GM18873 (cell line): ENCODE results near the gene RGS19.

Experiments used
- ATAC-seq: cut with Tn5 transposase; IDR thresholded peaks from one replicate; pipeline ENCODE4 v1.9.1; 2021; ENCODE audit warnings: mild to moderate bottlenecking, moderate library complexity, moderate number of reproducible peaks; ENCODE audit not compliant: unreplicated experiment, low FRiP score

RGS19 gene

GRCh38 chr20:64108731-64109681 is 29.7 kb upstream of the RGS19 start:
- ATAC-seq, result no peak

GRCh38 chr20:64107736-64108457 is 28.6 kb upstream of the RGS19 start:
- no peak for ATAC-seq

- ATAC-seq, result no peak
These were observed 27.8 kb upstream of the RGS19 start, which contains the start of gene NPBWR2 for GRCh38 chr20:64106981-64107735. TSS of gene NPBWR2 (minus strand) at chr20:64107565. CDS start at chr20:64106831, 734 bp downstream.

- no peak for ATAC-seq
These were observed 27.2 kb upstream of the RGS19 start for GRCh38 chr20:64106435-64106961.

GRCh38 chr20:64105846-64106434 is 26.6 kb upstream of the RGS19 start:
- no peak for ATAC-seq

- ATAC-seq, result no peak
These were observed 25.5 kb upstream of the RGS19 start for GRCh38 chr20:64104667-64105451.

GRCh38 chr20:64103871-64104666 is 24.8 kb upstream of the RGS19 start:
- ATAC-seq, result no peak

- ATAC-seq, result no peak
These were observed 23.5 kb upstream of the RGS19 start for GRCh38 chr20:64102647-64103354.

- no peak for ATAC-seq
These were observed 22.7 kb upstream of the RGS19 start for GRCh38 chr20:64101731-64102621.

- ATAC-seq, result no peak
These were observed 21.8 kb upstream of the RGS19 start for GRCh38 chr20:64100946-64101688.

- no peak for ATAC-seq
These were observed 21.2 kb upstream of the RGS19 start for GRCh38 chr20:64100566-64100888.

- ATAC-seq, result no peak
These were observed 20.7 kb upstream of the RGS19 start for GRCh38 chr20:64099880-64100565.

GRCh38 chr20:64099086-64099786 is 19.9 kb upstream of the RGS19 start:
- ATAC-seq, result no peak

GRCh38 chr20:64098471-64099013 is 19.2 kb upstream of the RGS19 start:
- ATAC-seq, result no peak

- no peak for ATAC-seq
These were observed 17.2 kb upstream of the RGS19 start for GRCh38 chr20:64096535-64096934.
